ENCODE results near the gene TRAPPC6A.

DNA sequence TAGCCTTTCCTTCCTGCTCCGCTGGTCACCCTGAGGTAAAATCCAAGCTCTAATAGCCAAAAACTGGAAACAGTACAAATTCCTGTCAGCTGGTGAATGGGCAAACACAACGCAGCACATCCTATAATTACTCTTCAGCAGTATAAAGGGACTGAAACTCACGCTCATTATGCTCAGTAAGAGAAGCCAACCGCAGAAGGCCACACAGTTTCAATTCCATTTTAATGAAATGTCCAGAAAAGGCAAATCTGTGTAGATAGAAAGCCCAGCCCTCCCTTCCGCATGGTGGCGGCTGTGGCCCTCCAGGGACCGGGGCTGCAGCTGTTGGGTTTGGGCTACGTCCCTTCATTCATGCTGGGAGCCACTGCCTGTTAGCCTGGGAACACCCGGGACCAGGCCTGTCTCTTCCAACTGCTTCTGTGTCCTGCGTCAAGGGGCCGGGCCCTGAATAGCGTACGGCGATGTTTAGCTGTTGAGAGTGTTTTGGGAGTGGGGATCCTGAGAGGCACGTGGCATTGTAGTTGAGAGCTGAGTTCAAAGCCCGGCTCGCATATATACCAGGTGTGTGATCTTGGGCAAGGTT lies 40.8 kb downstream of the TRAPPC6A start:
- TF ChIP-seq, protein P1, sequence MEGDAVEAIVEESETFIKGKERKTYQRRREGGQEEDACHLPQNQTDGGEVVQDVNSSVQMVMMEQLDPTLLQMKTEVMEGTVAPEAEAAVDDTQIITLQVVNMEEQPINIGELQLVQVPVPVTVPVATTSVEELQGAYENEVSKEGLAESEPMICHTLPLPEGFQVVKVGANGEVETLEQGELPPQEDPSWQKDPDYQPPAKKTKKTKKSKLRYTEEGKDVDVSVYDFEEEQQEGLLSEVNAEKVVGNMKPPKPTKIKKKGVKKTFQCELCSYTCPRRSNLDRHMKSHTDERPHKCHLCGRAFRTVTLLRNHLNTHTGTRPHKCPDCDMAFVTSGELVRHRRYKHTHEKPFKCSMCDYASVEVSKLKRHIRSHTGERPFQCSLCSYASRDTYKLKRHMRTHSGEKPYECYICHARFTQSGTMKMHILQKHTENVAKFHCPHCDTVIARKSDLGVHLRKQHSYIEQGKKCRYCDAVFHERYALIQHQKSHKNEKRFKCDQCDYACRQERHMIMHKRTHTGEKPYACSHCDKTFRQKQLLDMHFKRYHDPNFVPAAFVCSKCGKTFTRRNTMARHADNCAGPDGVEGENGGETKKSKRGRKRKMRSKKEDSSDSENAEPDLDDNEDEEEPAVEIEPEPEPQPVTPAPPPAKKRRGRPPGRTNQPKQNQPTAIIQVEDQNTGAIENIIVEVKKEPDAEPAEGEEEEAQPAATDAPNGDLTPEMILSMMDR (CRISPR knock-in tag; IDR thresholded peaks at IDR 0.05), result no peak
- TF ChIP-seq CREM (IDR thresholded peaks at IDR 0.05) (no peak), CREM (CRISPR knock-in tag; IDR thresholded peaks at IDR 0.05) (no peak), POLR2AphosphoS2 (IDR thresholded peaks at IDR 0.05; ENCODE audit: low read depth, low read length) (no peak), GABPB1 (CRISPR knock-in tag; IDR thresholded peaks at IDR 0.05) (no peak), ZNF10 (CRISPR knock-in tag; IDR thresholded peaks at IDR 0.05; ENCODE audit: borderline replicate concordance, low read depth) (no peak), BCL6 (CRISPR knock-in tag; IDR thresholded peaks at IDR 0.05) (no peak), CC2D1A (CRISPR knock-in tag; IDR thresholded peaks at IDR 0.05) (no peak), JUN (CRISPR knock-in tag; IDR thresholded peaks at IDR 0.05) (no peak), POLR2A (IDR thresholded peaks at IDR 0.05; ENCODE audit: insufficient read depth in 1 of 2, low read depth in 2 of 2, low read length in 2 of 2) (no peak)
- TF ChIP-seq, protein P2, sequence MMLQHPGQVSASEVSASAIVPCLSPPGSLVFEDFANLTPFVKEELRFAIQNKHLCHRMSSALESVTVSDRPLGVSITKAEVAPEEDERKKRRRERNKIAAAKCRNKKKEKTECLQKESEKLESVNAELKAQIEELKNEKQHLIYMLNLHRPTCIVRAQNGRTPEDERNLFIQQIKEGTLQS (CRISPR knock-in tag; IDR thresholded peaks at IDR 0.05), result no peak
- TF ChIP-seq, protein P3, sequence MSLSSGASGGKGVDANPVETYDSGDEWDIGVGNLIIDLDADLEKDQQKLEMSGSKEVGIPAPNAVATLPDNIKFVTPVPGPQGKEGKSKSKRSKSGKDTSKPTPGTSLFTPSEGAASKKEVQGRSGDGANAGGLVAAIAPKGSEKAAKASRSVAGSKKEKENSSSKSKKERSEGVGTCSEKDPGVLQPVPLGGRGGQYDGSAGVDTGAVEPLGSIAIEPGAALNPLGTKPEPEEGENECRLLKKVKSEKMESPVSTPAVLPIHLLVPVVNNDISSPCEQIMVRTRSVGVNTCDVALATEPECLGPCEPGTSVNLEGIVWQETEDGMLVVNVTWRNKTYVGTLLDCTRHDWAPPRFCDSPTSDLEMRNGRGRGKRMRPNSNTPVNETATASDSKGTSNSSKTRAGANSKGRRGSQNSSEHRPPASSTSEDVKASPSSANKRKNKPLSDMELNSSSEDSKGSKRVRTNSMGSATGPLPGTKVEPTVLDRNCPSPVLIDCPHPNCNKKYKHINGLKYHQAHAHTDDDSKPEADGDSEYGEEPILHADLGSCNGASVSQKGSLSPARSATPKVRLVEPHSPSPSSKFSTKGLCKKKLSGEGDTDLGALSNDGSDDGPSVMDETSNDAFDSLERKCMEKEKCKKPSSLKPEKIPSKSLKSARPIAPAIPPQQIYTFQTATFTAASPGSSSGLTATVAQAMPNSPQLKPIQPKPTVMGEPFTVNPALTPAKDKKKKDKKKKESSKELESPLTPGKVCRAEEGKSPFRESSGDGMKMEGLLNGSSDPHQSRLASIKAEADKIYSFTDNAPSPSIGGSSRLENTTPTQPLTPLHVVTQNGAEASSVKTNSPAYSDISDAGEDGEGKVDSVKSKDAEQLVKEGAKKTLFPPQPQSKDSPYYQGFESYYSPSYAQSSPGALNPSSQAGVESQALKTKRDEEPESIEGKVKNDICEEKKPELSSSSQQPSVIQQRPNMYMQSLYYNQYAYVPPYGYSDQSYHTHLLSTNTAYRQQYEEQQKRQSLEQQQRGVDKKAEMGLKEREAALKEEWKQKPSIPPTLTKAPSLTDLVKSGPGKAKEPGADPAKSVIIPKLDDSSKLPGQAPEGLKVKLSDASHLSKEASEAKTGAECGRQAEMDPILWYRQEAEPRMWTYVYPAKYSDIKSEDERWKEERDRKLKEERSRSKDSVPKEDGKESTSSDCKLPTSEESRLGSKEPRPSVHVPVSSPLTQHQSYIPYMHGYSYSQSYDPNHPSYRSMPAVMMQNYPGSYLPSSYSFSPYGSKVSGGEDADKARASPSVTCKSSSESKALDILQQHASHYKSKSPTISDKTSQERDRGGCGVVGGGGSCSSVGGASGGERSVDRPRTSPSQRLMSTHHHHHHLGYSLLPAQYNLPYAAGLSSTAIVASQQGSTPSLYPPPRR (CRISPR knock-in tag; IDR thresholded peaks at IDR 0.05; ENCODE audit: borderline replicate concordance), result no peak

All from HepG2 (cell line).